Measurements from ENCODE around the gene TMEM115. TPM values are rescaled to one million over a fixed set of nuclear protein-coding genes. Genes with fewer than 3 reads are reported as not detected.

The TMEM115 gene
- total RNA-seq, 2 donors from 2014 or later, result 73.0 to 76.7 TPM

DNA sequence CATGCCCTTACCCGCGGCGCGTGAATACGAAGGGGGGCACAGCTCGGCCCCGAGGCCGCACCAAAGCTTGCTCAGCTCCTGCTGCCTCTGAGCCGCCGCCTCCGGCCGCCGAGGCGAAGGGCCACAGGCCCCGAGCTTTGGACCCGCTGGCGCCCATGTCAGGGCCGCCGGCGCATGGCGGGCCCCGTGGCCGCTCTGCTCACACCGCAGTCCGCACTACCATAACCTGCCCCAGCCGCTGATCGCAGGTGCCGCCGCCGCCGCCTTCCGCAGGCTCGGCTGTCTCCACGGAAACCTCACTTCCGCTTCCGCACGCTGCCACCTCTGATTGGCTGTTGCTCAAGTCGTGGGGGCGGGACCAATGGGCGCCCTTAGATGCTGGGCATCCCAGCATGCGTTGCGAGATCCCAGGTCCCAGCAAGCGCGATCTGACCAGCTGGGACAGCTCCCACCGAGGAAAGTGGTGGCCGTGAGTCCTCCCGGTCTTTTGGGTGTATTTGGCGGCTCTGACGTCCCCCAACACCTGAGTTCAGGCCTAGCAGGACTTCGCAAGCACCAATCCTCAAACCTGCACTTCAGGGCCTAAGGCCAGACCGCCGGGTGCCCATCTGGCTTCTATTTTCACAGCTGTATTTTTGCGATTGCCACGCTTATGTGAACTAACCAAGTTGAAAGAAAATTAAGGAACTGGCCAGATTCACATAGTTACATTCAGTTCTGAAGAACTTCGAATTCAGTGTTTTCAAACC, 31.2 kb downstream of the TMEM115 start, which contains the start of gene TUSC2:
Gene TUSC2, minus strand, starts transcription at position 281 of the 749 bp plus-strand sequence. Its CDS starts 124 bp downstream, at position 157.
- Histone ChIP-seq H3K27me3 (replicated peaks; ENCODE audit: insufficient read depth) (no peaks in the 10 kb centered on the region), H3K4me1 (replicated peaks) (peaks cover 10% of the 10 kb centered on the region), H3K9me3 (no peaks in the 10 kb centered on the region), H3K27ac (peak within 1 kb of the TSS; percentile 73 to 77), H3K36me3 (peaks cover 8 to 13% of the 10 kb centered on the region in 2 donors), H3K4me3 (peak within 1 kb of the TSS; percentile 96 to 99)
- intact Hi-C loops (cut with DNase I), result no loop called here
- TF ChIP-seq POLR2AphosphoS5 (IDR thresholded peaks at IDR 0.05), result peak; percentile 99
- TF ChIP-seq, protein P1, sequence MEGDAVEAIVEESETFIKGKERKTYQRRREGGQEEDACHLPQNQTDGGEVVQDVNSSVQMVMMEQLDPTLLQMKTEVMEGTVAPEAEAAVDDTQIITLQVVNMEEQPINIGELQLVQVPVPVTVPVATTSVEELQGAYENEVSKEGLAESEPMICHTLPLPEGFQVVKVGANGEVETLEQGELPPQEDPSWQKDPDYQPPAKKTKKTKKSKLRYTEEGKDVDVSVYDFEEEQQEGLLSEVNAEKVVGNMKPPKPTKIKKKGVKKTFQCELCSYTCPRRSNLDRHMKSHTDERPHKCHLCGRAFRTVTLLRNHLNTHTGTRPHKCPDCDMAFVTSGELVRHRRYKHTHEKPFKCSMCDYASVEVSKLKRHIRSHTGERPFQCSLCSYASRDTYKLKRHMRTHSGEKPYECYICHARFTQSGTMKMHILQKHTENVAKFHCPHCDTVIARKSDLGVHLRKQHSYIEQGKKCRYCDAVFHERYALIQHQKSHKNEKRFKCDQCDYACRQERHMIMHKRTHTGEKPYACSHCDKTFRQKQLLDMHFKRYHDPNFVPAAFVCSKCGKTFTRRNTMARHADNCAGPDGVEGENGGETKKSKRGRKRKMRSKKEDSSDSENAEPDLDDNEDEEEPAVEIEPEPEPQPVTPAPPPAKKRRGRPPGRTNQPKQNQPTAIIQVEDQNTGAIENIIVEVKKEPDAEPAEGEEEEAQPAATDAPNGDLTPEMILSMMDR (IDR thresholded peaks at IDR 0.05), result peak in 2 of 4 experiments; percentile 12 to 32
- peak; percentile 69 for TF ChIP-seq POLR2A (IDR thresholded peaks at IDR 0.05)
- peak; percentile 98 for DNase-seq (ENCODE audit: low spot score)
- WGBS, result 1% methylated on average over 53 of the region's 55 CpGs

GRCh38 chr3:50327129-50327528, 32.2 kb downstream of the TMEM115 start:
- 44% methylated on average over 4 of the region's 4 CpGs for WGBS
- Histone ChIP-seq H3K27me3 (replicated peaks; ENCODE audit: insufficient read depth) (no peaks in the 10 kb centered on the region), H3K4me1 (replicated peaks) (peaks cover 9% of the 10 kb centered on the region), H3K36me3 (peaks cover 8 to 13% of the 10 kb centered on the region in 2 donors), H3K27ac (peak overlapping the region in 1 of 2 donors; percentile 77), H3K4me3 (peak overlapping the region; percentile 96 to 99), H3K9me3 (no peaks in the 10 kb centered on the region)
- DNase-seq (ENCODE audit: low spot score), result no peak
- intact Hi-C loops (cut with DNase I), result no loop called here
- TF ChIP-seq POLR2AphosphoS5 (IDR thresholded peaks at IDR 0.05), result no peak
- TF ChIP-seq, protein P1 (IDR thresholded peaks at IDR 0.05), result no peak
- TF ChIP-seq POLR2A (IDR thresholded peaks at IDR 0.05), result no peak

DNA sequence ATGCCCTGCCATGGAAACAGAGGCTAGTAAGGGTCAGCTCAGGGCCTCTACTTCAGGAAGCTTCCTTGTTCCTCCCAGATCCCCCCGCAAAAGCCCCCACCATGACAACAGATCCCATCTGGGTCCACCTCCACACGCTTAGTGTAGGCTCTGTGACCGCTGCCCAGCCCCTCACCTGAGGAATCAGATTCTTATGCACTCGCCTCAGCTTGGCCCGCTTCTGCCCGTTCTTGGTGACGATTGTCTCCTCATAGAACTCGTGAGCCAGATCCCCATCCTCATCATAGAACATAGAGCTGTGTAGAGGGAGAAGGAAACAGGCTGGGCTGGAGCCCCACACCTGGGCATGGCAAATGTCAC, 33.2 kb downstream of the TMEM115 start:
- no peaks in the 10 kb centered on the region for H3K27me3 ChIP-seq (replicated peaks; ENCODE audit: insufficient read depth)
- WGBS, result 79% methylated on average over 8 of the region's 8 CpGs
- peaks cover under 1 to 13% of the 10 kb centered on the region in 2 donors for H3K36me3 ChIP-seq
- TF ChIP-seq POLR2A (IDR thresholded peaks at IDR 0.05) (no peak), POLR2AphosphoS5 (IDR thresholded peaks at IDR 0.05) (no peak)
- TF ChIP-seq, protein P1 (IDR thresholded peaks at IDR 0.05), result no peak
- no peak overlapping the region for H3K27ac ChIP-seq
- H3K4me1 ChIP-seq (replicated peaks), result peaks cover 9% of the 10 kb centered on the region
- intact Hi-C loops (cut with DNase I), result no loop called here
- H3K9me3 ChIP-seq, result no peaks in the 10 kb centered on the region
- H3K4me3 ChIP-seq, result no peak overlapping the region
- no peak for DNase-seq (ENCODE audit: low spot score)

GRCh38 chr3:50325497-50326181, 33.7 kb downstream of the TMEM115 start:
- H3K9me3 ChIP-seq, result no peaks in the 10 kb centered on the region
- H3K4me1 ChIP-seq (replicated peaks), result peaks cover 9% of the 10 kb centered on the region
- no peak for DNase-seq (ENCODE audit: low spot score)
- intact Hi-C loops (cut with DNase I), result no loop called here
- no peak overlapping the region for H3K27ac ChIP-seq
- 86% methylated on average over 11 of the region's 11 CpGs for WGBS
- TF ChIP-seq POLR2AphosphoS5 (IDR thresholded peaks at IDR 0.05) (no peak), POLR2A (IDR thresholded peaks at IDR 0.05) (no peak)
- TF ChIP-seq, protein P1 (IDR thresholded peaks at IDR 0.05), result no peak
- no peaks in the 10 kb centered on the region for H3K27me3 ChIP-seq (replicated peaks; ENCODE audit: insufficient read depth)
- peaks cover 0 to 11% of the 10 kb centered on the region in 2 donors for H3K36me3 ChIP-seq
- no peak overlapping the region for H3K4me3 ChIP-seq

Measured in prostate gland (tissue), 2 donors.